ENCODE results near the gene ZCWPW2. TPM values are rescaled to one million over a fixed set of nuclear protein-coding genes. Genes with fewer than 3 reads are reported as not detected.

Gene ZCWPW2
- total RNA-seq: not detected

- peak within 1 kb of the TSS; percentile 97 for H3K4me3 Mint-ChIP-seq
- H3K4me1 Mint-ChIP-seq (ENCODE audit: low read depth): peaks cover 49% of the 10 kb centered on the region
- H3K36me3 Mint-ChIP-seq (ENCODE audit: insufficient read depth): peaks cover 13% of the 10 kb centered on the region
- peaks cover 9% of the 10 kb centered on the region for H3K9me3 Mint-ChIP-seq
- no peaks in the 10 kb centered on the region for H3K27me3 Mint-ChIP-seq (ENCODE audit: low read depth)
- ATAC-seq: peak; percentile 92
- DNase-seq: peak; percentile 87
Measured at GRCh38 chr3:28348629-28349468, at the start of gene ZCWPW2, which contains the start of gene AZI2. ZCWPW2 (plus strand) TSS chr3:28348721; CDS start chr3:28413069, 64,348 bp downstream. AZI2 (minus strand) TSS chr3:28348824; CDS start chr3:28340617, 8,207 bp downstream.

GRCh38 chr3:28299705-28300104, 48.8 kb upstream of the ZCWPW2 start:
- Mint-ChIP-seq H3K4me1 (ENCODE audit: low read depth) (peaks cover 7% of the 10 kb centered on the region), H3K4me3 (no peak overlapping the region), H3K9me3 (no peaks in the 10 kb centered on the region), H3K36me3 (ENCODE audit: insufficient read depth) (peaks cover 3% of the 10 kb centered on the region), H3K27me3 (ENCODE audit: low read depth) (no peaks in the 10 kb centered on the region)
- DNase-seq (no peak), ATAC-seq (no peak)

- ATAC-seq (no peak), DNase-seq (no peak)
- H3K36me3 Mint-ChIP-seq (ENCODE audit: insufficient read depth): peaks cover 9% of the 10 kb centered on the region
- H3K4me1 Mint-ChIP-seq (ENCODE audit: low read depth): peaks cover 5% of the 10 kb centered on the region
- H3K9me3 Mint-ChIP-seq: no peaks in the 10 kb centered on the region
- H3K27me3 Mint-ChIP-seq (ENCODE audit: low read depth): no peaks in the 10 kb centered on the region
- H3K4me3 Mint-ChIP-seq: no peak overlapping the region
Measured at GRCh38 chr3:28300345-28300962, 48.1 kb upstream of the ZCWPW2 start.

GRCh38 chr3:28301688-28302087, 46.8 kb upstream of the ZCWPW2 start:
- ATAC-seq (no peak), DNase-seq (no peak)
- Mint-ChIP-seq H3K4me3 (no peak overlapping the region), H3K9me3 (no peaks in the 10 kb centered on the region), H3K27me3 (ENCODE audit: low read depth) (no peaks in the 10 kb centered on the region), H3K36me3 (ENCODE audit: insufficient read depth) (peaks cover 10% of the 10 kb centered on the region), H3K4me1 (ENCODE audit: low read depth) (no peaks in the 10 kb centered on the region)

GRCh38 chr3:28308196-28308595, 40.3 kb upstream of the ZCWPW2 start:
- no peaks in the 10 kb centered on the region for H3K9me3 Mint-ChIP-seq
- H3K27me3 Mint-ChIP-seq (ENCODE audit: low read depth): no peaks in the 10 kb centered on the region
- DNase-seq (no peak), ATAC-seq (no peak)
- H3K36me3 Mint-ChIP-seq (ENCODE audit: insufficient read depth): peaks cover 8% of the 10 kb centered on the region
- H3K4me1 Mint-ChIP-seq (ENCODE audit: low read depth): no peaks in the 10 kb centered on the region
- H3K4me3 Mint-ChIP-seq: no peak overlapping the region

GRCh38 chr3:28315711-28316110, 32.8 kb upstream of the ZCWPW2 start:
- no peak for DNase-seq
- Mint-ChIP-seq H3K4me1 (ENCODE audit: low read depth) (peaks cover 4% of the 10 kb centered on the region), H3K9me3 (no peaks in the 10 kb centered on the region), H3K36me3 (ENCODE audit: insufficient read depth) (peaks cover 10% of the 10 kb centered on the region), H3K27me3 (ENCODE audit: low read depth) (no peaks in the 10 kb centered on the region), H3K4me3 (no peak overlapping the region)
- ATAC-seq: no peak

GRCh38 chr3:28316226-28316625, 32.3 kb upstream of the ZCWPW2 start:
- H3K4me1 Mint-ChIP-seq (ENCODE audit: low read depth): peaks cover 7% of the 10 kb centered on the region
- no peaks in the 10 kb centered on the region for H3K9me3 Mint-ChIP-seq
- ATAC-seq (no peak), DNase-seq (no peak)
- H3K27me3 Mint-ChIP-seq (ENCODE audit: low read depth): no peaks in the 10 kb centered on the region
- H3K36me3 Mint-ChIP-seq (ENCODE audit: insufficient read depth): peaks cover 14% of the 10 kb centered on the region
- H3K4me3 Mint-ChIP-seq: no peak overlapping the region

GRCh38 chr3:28317438-28318022, 31.0 kb upstream of the ZCWPW2 start:
- peak; percentile 90 for ATAC-seq
- peak; percentile 8 for DNase-seq
- peaks cover 7% of the 10 kb centered on the region for H3K4me1 Mint-ChIP-seq (ENCODE audit: low read depth)

GRCh38 chr3:28320981-28321380, 27.5 kb upstream of the ZCWPW2 start:
- H3K4me3 Mint-ChIP-seq: no peak overlapping the region
- H3K27me3 Mint-ChIP-seq (ENCODE audit: low read depth): no peaks in the 10 kb centered on the region
- DNase-seq: no peak
- peaks cover 15% of the 10 kb centered on the region for H3K4me1 Mint-ChIP-seq (ENCODE audit: low read depth)
- H3K36me3 Mint-ChIP-seq (ENCODE audit: insufficient read depth): peaks cover 24% of the 10 kb centered on the region
- H3K9me3 Mint-ChIP-seq: no peaks in the 10 kb centered on the region
- no peak for ATAC-seq

More at GRCh38 chr3:28317438-28318022, 31.0 kb upstream of the ZCWPW2 start:
- H3K27me3 Mint-ChIP-seq (ENCODE audit: low read depth): no peaks in the 10 kb centered on the region
- H3K36me3 Mint-ChIP-seq (ENCODE audit: insufficient read depth): peaks cover 15% of the 10 kb centered on the region
- no peak overlapping the region for H3K4me3 Mint-ChIP-seq
- no peaks in the 10 kb centered on the region for H3K9me3 Mint-ChIP-seq

GRCh38 chr3:28322464-28322863, 26.1 kb upstream of the ZCWPW2 start:
- no peaks in the 10 kb centered on the region for H3K27me3 Mint-ChIP-seq (ENCODE audit: low read depth)
- DNase-seq (no peak), ATAC-seq (no peak)
- H3K4me3 Mint-ChIP-seq: no peak overlapping the region
- H3K9me3 Mint-ChIP-seq: no peaks in the 10 kb centered on the region
- peaks cover 24% of the 10 kb centered on the region for H3K36me3 Mint-ChIP-seq (ENCODE audit: insufficient read depth)
- H3K4me1 Mint-ChIP-seq (ENCODE audit: low read depth): peaks cover 27% of the 10 kb centered on the region

GRCh38 chr3:28326458-28326926, 22.0 kb upstream of the ZCWPW2 start:
- H3K9me3 Mint-ChIP-seq: no peaks in the 10 kb centered on the region
- peaks cover 24% of the 10 kb centered on the region for H3K4me1 Mint-ChIP-seq (ENCODE audit: low read depth)
- no peak overlapping the region for H3K4me3 Mint-ChIP-seq
- peak; percentile 13 for DNase-seq
- H3K27me3 Mint-ChIP-seq (ENCODE audit: low read depth): no peaks in the 10 kb centered on the region
- peak; percentile 92 to 93 for ATAC-seq
- H3K36me3 Mint-ChIP-seq (ENCODE audit: insufficient read depth): peaks cover 10% of the 10 kb centered on the region

- Mint-ChIP-seq H3K36me3 (ENCODE audit: insufficient read depth) (peaks cover 8% of the 10 kb centered on the region), H3K4me1 (ENCODE audit: low read depth) (peaks cover 24% of the 10 kb centered on the region), H3K4me3 (no peak overlapping the region), H3K27me3 (ENCODE audit: low read depth) (no peaks in the 10 kb centered on the region), H3K9me3 (no peaks in the 10 kb centered on the region)
- ATAC-seq (no peak), DNase-seq (no peak)
Measured at GRCh38 chr3:28328188-28329151, 20.1 kb upstream of the ZCWPW2 start.

GRCh38 chr3:28334552-28334951, 14.0 kb upstream of the ZCWPW2 start:
- no peaks in the 10 kb centered on the region for H3K27me3 Mint-ChIP-seq (ENCODE audit: low read depth)
- H3K36me3 Mint-ChIP-seq (ENCODE audit: insufficient read depth): peaks cover 7% of the 10 kb centered on the region
- DNase-seq: no peak
- H3K9me3 Mint-ChIP-seq: no peaks in the 10 kb centered on the region
- no peak overlapping the region for H3K4me3 Mint-ChIP-seq
- ATAC-seq: no peak
- peaks cover 10% of the 10 kb centered on the region for H3K4me1 Mint-ChIP-seq (ENCODE audit: low read depth)

Measured in activated T-cell treated with anti-CD3 and anti-CD28 coated beads, Interleukin-2, amount 50 U/mL, for 4 hours (primary cell).